GM12865 (cell line): ENCODE results near the gene HNRNPLL.

Experiments used
- DNase-seq: peaks from one replicate; pipeline ENCODE4 v3.0.0; 2010; ENCODE audit warnings: low read depth
- H3K4me3 ChIP-seq: 2 replicates; pipeline ENCODE4 v1.5.1; 2011; ENCODE audit warnings: mild to moderate bottlenecking, low read depth, low read length, control low read depth
- TF ChIP-seq, protein P1 (sequence below): IDR thresholded peaks from 2 replicates; pipeline ENCODE4 v1.5.1; 2011; ENCODE audit warnings: low read length, control low read depth, low read depth, inconsistent platforms; ENCODE audit not compliant: insufficient read depth; ENCODE audit errors: missing control alignments

The HNRNPLL gene

DNA sequence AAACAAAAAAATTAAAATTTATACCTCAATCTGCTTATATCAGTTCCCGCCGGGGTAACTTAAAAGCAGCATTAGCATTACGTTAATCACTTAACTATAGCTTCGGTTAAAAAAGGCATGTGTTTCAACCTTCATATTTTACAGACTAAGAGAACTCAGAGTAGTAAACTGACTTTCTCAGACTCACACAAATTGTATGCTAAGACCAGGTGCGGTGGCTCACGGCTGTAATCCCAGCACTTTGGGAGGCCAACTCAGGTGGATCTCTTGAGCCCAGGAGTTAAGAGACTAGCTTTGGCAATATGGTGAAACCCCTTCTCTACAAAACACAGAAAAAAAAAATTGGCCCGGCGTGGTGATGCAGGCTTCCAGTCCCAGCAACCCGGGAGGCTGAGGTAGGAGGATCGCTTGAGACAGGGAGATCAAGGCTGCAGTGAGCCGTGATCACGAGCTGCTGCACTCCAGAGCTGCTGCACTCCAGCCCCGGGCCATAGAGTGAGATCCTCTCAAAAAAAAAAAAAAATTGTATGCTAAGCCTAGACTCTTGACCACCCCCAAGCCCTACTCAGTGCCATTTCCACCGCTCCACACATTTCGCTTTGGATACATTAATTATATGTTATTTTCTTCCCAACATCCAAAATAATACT lies 2.4 kb downstream of the HNRNPLL start:
- no peak for DNase-seq
- TF ChIP-seq, protein P1, sequence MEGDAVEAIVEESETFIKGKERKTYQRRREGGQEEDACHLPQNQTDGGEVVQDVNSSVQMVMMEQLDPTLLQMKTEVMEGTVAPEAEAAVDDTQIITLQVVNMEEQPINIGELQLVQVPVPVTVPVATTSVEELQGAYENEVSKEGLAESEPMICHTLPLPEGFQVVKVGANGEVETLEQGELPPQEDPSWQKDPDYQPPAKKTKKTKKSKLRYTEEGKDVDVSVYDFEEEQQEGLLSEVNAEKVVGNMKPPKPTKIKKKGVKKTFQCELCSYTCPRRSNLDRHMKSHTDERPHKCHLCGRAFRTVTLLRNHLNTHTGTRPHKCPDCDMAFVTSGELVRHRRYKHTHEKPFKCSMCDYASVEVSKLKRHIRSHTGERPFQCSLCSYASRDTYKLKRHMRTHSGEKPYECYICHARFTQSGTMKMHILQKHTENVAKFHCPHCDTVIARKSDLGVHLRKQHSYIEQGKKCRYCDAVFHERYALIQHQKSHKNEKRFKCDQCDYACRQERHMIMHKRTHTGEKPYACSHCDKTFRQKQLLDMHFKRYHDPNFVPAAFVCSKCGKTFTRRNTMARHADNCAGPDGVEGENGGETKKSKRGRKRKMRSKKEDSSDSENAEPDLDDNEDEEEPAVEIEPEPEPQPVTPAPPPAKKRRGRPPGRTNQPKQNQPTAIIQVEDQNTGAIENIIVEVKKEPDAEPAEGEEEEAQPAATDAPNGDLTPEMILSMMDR = no peak
- H3K4me3 ChIP-seq = no peak overlapping the region

DNA sequence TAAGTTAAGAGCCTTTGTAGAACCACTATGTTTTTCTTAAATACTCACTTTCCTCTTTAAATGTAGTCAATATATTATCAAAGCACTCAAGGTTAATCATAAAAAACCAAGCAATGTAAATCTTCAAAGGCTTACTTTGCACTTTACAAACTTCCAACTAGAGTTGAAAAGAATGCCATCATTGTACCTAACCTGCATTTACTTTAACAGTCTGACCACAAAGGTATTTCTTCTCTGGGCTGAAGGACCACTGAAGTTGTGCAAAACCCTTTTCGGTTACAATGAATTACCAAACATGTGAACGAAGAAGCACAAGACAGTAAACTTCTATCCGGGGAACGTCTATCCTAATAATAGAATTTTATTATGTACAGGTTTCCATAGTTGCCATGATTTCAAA lies 3.0 kb downstream of the HNRNPLL start:
- no peak for DNase-seq
- H3K4me3 ChIP-seq = no peak overlapping the region
- TF ChIP-seq, protein P1 = no peak

DNA sequence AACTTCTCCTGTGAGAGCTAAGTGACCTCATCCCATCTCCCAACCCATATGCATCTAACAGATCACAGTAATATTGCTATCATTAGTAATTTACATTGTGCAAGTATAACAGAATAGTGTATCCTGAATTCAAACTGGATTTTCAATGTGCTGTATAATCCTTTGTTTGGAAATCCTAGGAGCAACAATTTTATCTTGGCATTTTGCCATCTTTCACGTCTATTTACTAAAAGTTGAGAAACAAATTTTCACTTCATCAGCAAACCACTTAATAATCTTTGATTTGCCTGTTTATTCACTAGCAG lies 3.8 kb downstream of the HNRNPLL start:
- TF ChIP-seq, protein P1 = no peak
- no peak overlapping the region for H3K4me3 ChIP-seq
- no peak for DNase-seq

DNA sequence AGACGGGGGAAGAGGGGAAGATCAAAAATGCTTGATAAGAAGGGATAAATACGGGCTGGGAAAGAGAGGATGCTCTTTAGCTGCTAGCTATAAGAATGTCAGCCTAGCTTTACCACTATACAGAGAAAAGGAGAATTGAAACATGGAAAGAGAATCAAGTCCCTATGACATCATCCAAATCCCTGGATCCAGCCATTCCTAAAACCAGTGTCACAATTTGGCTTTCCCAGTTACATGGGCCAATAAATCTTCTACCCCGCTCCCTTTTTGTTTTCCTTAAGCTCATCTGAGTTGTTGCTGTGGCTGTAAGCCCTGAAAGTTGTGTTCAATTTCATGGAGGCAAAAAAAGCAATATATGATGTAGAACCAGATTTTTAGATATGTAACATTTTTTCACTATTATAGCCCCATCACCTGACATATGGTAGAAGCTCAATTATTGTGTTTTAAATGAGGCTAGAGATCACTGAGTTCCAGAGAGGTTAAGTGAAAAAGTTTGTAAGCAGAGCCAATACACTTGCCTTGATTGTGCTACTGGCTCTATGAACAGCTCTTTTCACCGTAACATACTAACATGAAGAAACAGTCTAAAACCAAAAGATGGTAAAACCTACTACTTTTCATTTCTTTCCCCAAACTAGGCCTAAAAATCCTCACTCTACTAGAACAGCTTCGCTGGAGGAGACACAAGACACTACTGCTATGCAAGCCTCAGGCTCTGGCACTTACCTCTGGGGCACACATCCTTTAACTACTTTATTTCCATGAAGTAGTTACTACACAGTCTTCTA lies 4.3 kb downstream of the HNRNPLL start:
- no peak overlapping the region for H3K4me3 ChIP-seq

DNA sequence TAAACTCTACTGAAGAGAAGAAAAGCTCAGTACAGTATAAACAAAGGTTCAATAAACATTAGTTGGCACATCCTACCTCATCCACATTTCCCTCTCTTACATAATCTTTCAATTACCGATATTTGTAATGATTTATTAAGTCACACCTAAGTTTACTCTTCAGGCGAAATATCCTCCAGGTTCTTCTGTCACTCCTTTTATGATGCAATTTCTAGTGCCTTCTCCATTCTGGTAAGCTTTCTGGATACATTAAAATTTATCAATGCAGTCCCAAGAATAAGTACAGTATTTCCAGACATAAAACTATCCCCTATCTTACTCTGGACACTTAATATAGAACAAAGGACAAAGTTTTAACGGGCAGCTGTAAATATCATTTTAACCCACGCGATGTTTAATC lies 5.6 kb downstream of the HNRNPLL start:
- DNase-seq = no peak
- H3K4me3 ChIP-seq = no peak overlapping the region
- TF ChIP-seq, protein P1 = no peak

More for the DNA sequence above, 4.3 kb downstream of the HNRNPLL start:
- TF ChIP-seq, protein P1 = no peak
- DNase-seq = no peak

DNA sequence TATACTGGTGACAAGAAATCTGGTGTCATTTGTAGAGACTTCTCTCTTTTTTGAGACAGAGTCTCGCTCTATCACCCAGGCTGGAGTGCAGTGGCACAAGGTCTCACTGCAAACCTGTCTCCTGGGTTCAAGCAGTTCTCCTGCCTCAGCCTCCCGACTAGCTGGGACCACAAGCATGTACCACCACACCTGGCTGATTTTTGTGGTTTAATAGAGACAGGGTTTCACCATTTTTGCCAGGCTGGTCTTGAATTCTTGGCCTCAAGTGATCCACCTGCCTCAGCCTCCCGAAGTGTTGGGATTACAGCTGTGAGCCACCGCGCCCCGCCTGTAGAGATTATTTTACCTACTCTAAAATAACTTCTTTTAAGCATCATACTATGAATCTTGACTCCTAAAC lies 6.5 kb downstream of the HNRNPLL start:
- no peak for DNase-seq
- H3K4me3 ChIP-seq = no peak overlapping the region
- TF ChIP-seq, protein P1 = no peak
